Testis (tissue), 2 donors: Measurements from ENCODE around the gene SLC25A25.

ENCODE experiments used
- CTCF ChIP-seq, 3 experiments: fragments of 450-650 bp in 2 of 3; fragments of 200-600 bp in 1 of 3; sonication (generic) in 1 of 3; IDR thresholded peaks; one replicate each; pipeline ENCODE4 v1.5.1; 2016 to 2019; ENCODE audit warnings: antibody characterized with exemption in 3 of 3, mild to moderate bottlenecking in 2 of 3, moderate library complexity in 1 of 3
- POLR2A ChIP-seq: fragments of 450-650 bp; IDR thresholded peaks from one replicate; pipeline ENCODE4 v1.6.1; 2017; ENCODE audit warnings: antibody characterized with exemption, mild to moderate bottlenecking, moderate library complexity

GRCh38 chr9:128127990-128128835 lies 60.2 kb downstream of the SLC25A25 start:
- TF ChIP-seq CTCF (IDR thresholded peaks at IDR 0.05) (peak in 1 of 3 experiments; percentile 5), POLR2A (no peak)
